ENCODE data around the gene SH3PXD2B.

The SH3PXD2B gene

DNA sequence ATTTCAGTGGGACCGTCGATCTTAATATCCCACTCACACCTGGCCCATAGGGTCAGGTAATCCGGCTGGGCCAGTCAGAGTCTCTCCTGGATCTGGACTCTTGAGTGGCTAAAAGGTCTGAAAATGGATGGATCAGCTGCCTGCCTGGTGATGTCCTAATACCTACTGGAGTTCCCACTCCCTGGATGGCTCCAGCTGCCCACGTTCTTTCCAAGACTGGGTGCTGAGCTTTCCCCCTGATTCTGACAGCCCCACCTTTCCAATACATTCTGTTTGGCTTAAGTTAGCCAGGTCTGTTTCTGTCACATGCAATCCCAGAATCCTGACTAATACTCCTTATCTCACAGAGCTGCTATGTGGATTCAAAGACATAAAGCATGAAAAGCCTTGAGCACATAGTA lies 10.2 kb downstream of the SH3PXD2B start:
- TF ChIP-seq, protein P1, sequence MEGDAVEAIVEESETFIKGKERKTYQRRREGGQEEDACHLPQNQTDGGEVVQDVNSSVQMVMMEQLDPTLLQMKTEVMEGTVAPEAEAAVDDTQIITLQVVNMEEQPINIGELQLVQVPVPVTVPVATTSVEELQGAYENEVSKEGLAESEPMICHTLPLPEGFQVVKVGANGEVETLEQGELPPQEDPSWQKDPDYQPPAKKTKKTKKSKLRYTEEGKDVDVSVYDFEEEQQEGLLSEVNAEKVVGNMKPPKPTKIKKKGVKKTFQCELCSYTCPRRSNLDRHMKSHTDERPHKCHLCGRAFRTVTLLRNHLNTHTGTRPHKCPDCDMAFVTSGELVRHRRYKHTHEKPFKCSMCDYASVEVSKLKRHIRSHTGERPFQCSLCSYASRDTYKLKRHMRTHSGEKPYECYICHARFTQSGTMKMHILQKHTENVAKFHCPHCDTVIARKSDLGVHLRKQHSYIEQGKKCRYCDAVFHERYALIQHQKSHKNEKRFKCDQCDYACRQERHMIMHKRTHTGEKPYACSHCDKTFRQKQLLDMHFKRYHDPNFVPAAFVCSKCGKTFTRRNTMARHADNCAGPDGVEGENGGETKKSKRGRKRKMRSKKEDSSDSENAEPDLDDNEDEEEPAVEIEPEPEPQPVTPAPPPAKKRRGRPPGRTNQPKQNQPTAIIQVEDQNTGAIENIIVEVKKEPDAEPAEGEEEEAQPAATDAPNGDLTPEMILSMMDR (IDR thresholded peaks at IDR 0.05; ENCODE audit: low read length, missing control alignments): no peak
- DNase-seq (ENCODE audit: low read depth): peak; percentile 87
- no peak overlapping the region for H3K4me3 ChIP-seq (replicated peaks; ENCODE audit: low read depth, low read length)

DNA sequence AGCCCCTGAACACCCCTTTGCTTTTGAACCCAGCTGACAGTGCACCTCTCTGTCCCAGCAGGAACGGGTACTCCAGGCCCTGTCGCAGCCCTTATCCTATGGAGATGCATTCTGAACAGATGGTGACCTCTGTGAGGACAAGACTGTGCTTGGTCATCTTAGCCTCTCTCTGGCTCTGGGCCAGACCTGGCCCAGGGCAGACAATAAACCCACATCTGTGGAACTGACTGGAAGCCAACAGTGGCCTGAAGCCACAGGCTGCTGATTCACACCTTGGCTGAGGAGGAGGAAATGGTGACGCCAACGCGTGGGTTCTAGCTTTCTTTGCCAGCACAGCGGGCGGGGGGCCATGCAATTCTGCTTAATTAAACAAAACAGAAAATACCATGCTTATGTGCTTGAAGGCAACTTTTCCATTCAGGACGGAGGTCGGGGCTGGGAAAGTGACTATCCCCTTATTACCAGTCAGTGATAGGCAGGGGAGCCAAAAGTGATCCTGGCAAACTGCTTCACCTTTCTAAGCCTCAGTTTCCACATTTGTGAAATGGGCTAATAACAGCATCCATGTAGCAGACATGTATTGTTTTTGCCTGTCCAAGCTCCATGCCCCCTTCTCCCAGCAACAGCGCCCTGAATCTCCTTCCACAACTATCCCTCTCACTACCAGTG lies 10.8 kb downstream of the SH3PXD2B start:
- no peak overlapping the region for H3K4me3 ChIP-seq (replicated peaks; ENCODE audit: low read depth, low read length)
- TF ChIP-seq, protein P1 (IDR thresholded peaks at IDR 0.05; ENCODE audit: low read length, missing control alignments): no peak
- peak; percentile 98 for DNase-seq (ENCODE audit: low read depth)

DNA sequence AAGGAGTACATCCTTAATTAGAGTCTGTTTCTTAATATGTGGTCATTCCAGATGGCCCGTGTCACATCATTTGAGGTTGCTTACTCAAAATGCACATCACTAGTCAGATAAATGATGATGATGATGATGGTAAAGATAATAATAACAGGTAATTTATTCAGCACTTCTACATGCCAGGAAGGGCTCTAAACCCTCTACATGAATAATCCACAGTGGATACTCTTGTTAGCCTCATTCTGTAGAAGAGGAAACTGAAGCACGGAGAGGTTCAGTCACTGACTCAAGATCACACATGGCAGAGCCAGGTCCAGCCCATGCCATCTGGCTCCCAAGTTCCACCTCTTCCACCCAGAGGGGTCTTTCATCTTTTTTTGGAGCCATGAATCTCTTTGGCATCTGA lies 11.7 kb downstream of the SH3PXD2B start:
- DNase-seq (ENCODE audit: low read depth): no peak

DNA sequence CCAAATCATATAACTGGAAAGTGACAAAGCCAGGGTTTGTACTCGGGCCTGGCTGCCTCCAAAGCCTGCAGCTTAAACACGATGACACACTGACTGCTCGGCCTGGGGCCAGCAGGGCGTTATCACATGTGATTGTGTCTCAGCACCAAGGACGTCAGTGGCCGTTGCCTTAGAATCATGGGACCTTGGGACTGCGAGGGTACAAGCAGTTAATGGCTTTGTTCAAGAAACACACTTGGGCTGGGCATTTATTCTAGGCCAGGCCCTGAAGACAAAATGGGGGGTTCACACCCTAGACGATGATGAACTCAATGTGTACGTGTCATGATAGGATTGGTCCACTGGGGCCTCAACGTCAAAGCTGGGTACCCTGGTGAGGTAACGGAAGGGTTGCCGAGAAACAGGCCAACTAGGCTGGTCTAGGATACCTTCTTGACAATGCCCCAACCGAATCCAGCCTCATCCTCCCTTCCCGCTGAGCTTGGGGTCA lies 13.0 kb downstream of the SH3PXD2B start:
- DNase-seq (ENCODE audit: low read depth): peak; percentile 59
- no peak overlapping the region for H3K4me3 ChIP-seq (replicated peaks; ENCODE audit: low read depth, low read length)
- TF ChIP-seq, protein P1 (IDR thresholded peaks at IDR 0.05; ENCODE audit: low read length, missing control alignments): no peak

More for the DNA sequence above, 11.7 kb downstream of the SH3PXD2B start:
- TF ChIP-seq, protein P1 (IDR thresholded peaks at IDR 0.05; ENCODE audit: low read length, missing control alignments): no peak
- H3K4me3 ChIP-seq (replicated peaks; ENCODE audit: low read depth, low read length): no peak overlapping the region

DNA sequence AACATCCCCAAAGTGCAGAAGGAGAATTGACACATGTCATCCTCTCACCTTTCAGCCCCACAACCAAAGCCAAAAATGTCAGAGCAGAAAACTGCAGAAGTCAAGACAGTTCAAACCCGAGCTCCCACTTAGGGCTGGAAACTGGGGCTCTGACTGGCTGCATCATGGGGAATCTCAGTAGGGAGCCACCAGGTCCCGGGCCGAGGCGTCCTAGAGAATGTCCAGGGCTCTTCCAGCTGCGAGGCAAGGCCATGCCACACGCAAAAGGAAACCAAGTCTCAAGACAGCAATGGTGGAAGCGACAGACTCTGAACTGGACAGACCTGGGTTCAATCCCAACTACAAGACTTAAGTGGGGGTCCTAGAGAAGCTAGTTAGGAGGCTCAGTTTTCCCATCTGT lies 13.8 kb downstream of the SH3PXD2B start:
- DNase-seq (ENCODE audit: low read depth): no peak
- H3K4me3 ChIP-seq (replicated peaks; ENCODE audit: low read depth, low read length): no peak overlapping the region
- TF ChIP-seq, protein P1 (IDR thresholded peaks at IDR 0.05; ENCODE audit: low read length, missing control alignments): no peak

DNA sequence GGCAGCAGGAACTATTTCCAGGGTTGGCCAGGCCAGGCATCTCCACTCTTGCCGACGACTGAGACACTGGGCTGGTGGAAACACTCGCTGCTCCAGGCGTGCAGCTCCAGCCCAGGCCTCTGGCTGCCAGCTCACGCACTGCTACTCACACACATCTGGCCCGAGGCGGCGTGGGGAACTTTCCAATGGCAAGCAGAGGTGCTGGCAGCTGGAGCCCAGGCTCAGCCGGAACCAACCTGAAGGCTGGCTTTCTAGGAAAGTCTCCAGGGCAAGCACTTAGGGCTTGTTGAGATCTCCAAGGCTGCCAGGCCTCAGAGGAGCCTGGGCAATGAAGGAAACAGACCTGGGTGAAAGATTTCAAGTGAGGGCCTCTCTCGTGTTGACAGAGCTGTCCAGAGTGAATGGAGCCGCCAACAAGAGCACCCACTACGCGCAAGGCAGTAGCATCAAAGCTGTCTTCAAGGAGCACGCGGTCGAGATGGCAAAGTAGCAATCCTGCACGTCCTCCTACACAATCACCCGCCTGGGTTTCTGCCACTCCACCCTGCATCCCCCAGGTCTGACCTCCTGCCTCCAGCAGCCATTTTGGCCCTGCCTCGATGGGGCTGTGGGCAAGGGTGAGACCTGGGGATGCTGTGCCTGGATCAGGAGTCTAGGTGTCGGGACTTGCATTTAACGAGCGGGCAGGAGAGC lies 14.4 kb downstream of the SH3PXD2B start:
- TF ChIP-seq, protein P1 (IDR thresholded peaks at IDR 0.05; ENCODE audit: low read length, missing control alignments): no peak

More for the DNA sequence above, 14.4 kb downstream of the SH3PXD2B start:
- no peak for DNase-seq (ENCODE audit: low read depth)
- no peak overlapping the region for H3K4me3 ChIP-seq (replicated peaks; ENCODE audit: low read depth, low read length)
